HuH-7 (cell line): ENCODE results near the gene NARF.

ENCODE experiments used
- DNase-seq: peaks from one replicate; pipeline ENCODE4 v3.0.0; 2011; ENCODE audit warnings: low spot score

Gene NARF

DNA sequence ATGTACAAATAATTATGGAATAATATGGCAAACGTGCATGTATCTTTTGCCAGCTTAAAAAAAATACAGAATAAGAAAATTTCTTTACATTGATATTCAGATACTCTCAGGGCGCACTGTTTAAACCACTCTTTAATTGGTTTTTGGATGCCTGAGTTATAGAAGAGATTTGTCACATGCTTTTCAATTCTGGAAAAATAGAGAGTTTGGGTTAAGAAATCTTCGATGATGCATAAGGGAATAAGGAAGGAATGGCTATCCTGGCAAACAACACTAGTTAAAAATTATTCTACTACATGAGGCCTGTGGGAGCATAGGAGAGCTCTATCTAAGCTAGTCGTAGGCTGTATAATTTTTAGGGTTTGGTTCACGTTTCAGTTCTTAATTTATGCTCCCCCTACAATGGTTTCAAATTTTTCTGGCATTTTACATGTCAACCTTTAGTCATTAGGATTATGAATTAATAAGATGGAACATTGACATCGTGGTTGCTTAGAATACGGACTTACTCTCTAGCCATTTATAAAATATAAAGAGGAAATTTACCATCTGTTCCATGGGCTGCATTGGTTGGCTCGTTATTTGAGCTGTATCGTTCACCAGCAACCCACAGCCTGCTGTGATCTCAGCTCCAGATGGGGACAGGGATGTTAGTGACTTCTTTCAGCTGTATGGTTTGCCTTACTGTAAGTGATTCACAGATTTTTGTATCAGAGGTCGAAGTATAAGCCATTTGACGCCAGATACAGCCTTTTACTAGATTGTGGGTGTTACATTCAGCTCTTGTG lies 15.9 kb downstream of the NARF start:
- DNase-seq: no peak

DNA sequence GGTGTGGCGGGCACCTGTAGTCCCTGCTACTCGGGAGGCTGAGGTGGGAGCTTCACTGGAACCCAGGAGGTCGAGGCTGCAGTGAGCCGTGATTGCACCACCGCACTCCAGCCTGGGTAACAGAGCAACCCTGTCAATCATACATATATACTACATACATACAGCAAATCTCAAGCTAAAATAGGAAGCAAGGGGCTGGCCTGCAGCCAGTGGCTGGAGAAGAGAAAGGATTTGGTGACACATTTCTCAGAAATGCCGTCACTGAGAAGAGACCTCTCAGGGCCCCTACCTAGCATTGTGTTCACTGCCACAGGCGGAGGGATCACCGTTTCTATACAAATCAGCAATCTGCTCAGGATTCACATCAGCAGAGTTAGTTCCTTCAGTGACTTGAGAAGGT lies 16.9 kb downstream of the NARF start:
- DNase-seq: no peak

DNA sequence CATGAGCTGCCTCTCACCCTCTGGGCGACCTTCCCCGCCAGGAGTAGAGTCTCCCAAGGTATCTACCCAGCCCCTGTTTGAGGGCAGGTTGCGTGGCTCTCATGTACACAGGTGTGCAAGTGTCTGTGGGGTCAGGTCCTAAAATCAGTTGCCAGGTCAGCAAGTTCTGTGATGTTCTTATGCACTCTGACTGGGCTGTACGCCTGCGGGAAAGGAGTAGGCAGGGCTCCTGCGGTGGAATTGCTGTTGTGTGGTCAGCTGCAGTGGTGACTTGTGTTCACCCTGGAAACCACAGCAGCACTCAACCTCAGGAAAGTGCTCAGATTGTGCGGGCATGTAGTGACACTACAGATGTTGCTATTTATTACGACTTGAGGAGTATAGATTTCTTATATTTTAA lies 19.4 kb downstream of the NARF start:
- no peak for DNase-seq

DNA sequence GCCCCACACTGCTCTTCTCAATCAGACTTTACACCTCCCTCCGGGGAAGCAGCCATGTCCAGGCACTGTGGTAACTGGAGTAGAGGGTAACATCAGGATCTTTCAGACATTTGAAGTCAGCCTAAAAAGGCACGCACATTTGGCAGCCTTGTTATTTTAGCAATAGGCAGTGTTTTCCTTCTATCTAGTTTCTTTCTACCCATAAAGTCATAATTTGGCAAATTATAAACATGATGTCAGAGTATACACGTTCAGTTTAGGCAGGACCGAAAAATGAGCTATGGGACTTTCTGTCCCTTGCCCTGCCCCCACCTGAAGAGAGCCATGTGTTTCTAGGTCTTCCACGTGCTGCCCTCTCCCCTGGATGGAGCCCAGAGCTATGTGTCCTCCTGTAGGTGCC lies 21.1 kb downstream of the NARF start:
- no peak for DNase-seq

DNA sequence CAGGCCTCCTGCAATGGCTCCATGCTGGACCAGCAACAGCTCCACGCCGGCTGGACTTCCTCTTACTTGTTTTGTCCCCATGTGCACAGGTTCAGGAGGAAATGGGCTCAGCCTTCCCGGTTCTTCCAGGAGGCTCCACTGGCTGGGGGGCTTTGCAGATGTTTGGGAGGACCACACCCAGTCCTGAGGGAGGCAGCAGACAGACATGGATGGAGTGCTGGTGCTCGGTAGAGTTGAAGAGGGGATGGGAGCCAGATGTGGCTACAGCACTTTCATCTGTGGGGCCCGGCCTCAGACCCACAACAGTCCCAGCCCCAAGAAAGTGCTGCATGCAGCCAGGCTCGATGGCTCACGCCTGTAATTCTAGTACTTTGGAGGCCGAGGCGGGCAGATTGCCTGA lies 21.8 kb downstream of the NARF start:
- no peak for DNase-seq

DNA sequence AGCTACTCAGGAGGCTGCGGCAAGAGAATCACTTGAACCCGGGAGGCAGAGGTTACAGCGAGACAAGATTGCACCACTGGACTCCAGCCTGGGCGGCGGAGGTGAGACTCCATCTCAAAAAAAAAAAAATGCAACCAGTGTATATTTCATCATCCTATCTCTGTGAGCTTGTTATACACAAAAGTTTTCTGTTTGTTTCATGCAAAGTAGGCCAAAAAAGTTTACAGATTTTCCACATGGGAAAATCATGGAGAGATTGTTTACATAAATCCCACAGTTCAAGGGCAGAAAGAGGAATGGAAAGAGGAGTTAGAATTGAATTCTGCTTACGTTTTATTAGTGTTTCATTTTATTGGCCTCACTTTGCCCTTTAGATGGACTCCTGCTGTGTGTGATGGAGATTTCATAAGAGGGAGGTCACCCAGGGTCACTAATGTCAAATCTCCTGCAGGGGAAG lies 24.7 kb downstream of the NARF start:
- no peak for DNase-seq

DNA sequence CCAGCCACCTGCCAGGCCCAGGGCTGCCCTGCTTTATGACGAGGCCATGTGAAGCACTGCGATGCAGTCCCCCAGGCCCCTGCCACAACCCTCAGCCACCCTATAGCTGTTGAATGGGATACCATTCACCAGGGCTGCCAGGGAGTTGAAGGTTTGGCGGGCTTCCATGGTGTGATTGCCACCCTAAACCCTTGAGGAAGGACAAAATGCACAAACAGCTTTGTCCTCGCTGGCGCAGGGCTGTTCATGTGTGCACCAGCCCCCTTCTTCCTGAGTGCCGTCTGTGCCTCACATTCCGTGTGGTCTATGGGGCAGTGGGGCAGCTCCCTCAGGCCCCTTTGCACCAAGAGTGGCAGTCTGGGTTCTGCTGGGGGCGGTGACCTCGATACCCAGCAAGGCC lies 25.3 kb downstream of the NARF start:
- no peak for DNase-seq

GRCh38 chr17:82486231-82487094 lies 27.9 kb downstream of the NARF start:
- DNase-seq: no peak

DNA sequence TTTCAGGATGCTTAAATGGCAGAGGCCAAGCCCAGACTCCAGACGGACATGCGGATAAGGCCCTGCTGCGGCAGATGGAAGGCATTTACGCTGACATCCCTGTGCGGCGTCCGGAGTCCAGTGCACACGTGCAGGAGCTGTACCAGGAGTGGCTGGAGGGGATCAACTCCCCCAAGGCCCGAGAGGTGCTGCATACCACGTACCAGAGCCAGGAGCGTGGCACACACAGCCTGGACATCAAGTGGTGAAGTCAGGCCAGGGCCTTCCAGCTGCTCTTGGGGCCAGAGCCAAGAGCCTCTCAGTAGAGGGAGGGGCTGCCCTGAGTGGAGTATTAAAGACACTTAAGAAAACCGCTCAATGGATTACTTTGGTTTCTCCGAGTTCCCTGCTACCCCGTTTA lies 29.4 kb downstream of the NARF start:
- no peak for DNase-seq

DNA sequence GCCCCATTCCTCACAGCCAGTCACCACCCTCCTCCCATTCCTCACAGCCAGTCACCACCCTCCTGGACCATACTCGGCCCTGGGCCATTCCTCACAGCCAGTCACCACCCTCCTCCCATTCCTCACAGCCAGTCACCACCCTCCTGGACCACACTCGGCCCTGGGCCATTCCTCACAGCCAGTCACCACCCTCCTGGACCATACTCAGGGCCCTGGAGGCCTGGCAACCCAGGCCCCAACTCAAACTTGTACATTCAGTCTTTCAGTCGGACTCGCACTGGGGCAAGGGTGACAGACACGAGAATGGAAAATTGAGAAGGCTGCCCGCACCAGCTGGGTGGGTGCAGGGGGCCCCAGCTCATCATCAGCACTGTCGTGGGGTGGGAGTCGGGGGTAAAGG lies 30.6 kb downstream of the NARF start:
- DNase-seq: no peak

- DNase-seq: no peak
Measured at GRCh38 chr17:82489851-82490511, 31.4 kb downstream of the NARF start.

- no peak for DNase-seq
Measured at GRCh38 chr17:82490512-82491195, 32.1 kb downstream of the NARF start.

- no peak for DNase-seq
Measured at GRCh38 chr17:82491196-82491530, 32.6 kb downstream of the NARF start.

DNA sequence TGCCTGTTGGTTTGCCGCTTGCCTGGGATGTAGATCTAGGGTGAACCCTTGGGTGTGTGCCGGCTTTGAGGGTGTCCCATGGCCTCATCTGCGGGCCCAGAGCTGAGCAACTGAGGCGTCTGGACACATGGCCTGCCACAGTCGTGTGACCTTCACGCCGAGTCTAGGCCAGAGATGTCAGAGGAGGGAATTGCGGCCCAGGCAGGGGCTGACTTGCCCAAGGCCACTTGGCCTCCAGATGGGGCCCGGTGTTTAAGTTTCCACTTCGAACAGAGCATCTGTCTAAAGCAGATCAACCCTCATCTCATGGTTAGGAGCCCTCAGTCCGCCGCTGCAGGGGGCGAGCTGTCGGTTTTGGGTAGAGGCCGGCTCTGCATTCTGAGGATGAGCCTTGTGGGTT lies 33.0 kb downstream of the NARF start:
- no peak for DNase-seq

DNA sequence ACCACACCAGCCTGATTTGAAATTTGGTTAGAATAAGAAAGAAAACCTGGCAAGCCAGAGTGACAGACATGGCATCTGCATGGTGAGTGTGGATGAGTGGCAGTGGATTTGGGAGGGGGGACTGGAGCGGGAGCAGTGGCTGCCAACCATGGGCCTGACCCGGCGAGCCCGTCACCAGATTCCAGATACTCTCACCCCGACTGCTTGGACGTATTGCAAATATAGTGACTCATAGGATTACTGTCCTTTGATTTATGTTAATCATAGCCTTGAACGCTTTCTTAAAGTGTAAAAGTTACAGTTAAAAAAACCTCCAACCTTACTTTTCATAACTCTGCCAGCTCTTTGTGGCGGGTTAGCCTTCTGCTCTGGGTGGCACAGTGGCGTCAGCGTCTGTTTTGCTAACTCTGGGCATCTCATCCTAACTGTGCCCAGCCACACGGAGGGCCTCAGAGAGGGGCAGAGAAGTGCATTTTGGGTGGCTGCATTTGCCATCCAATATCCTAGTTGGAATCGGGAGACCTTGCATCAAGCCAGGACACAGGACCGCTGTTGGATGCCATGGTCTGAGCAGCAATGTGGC lies 34.2 kb downstream of the NARF start:
- DNase-seq: no peak

GRCh38 chr17:82493226-82493781 lies 34.8 kb downstream of the NARF start:
- DNase-seq: no peak

DNA sequence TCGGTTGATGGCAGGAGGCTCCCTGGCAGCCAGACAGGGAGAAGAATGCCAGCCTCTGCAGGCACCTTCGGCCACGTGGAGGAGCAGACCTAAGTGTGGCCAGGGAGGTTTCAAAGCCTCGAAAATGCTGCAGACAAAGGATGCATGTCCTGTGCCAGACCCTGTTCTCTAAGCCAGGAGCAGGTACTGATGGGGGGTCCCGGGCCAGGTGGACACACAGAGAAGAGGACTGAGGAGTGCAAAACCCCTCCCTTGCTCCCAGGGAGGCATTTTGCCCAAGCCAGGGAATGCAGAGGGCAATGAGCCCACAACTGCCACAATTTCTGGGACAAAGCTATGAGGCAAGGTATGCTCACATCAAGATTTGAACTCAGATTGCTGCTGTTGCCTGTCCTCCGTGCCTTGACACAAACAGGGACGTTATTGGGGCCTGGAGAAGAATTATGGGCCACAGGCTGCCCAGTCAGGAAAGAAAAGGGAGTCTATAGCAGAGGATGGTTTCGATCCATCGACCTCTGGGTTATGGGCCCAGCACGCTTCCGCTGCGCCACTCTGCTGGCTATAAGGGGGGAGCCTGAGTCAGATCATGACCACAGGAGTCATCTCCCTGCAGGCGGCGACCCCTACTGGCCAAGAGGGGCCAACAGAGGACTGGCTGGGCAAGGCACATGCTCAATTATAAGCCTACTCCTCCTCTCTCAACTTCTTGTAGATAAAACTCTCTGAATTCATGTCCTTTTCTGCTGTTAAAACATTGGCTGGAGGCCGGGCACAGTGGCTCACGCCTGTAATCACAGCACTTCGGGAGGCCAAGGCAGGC lies 35.9 kb downstream of the NARF start:
- DNase-seq: peak; percentile 95

- no peak for DNase-seq
Measured at GRCh38 chr17:82495844-82496528, 37.4 kb downstream of the NARF start.

GRCh38 chr17:82496529-82497434 lies 38.2 kb downstream of the NARF start:
- DNase-seq: peak; percentile 98
